ENCODE results near the gene C4BPA. TPM values are rescaled to one million over a fixed set of nuclear protein-coding genes. Genes with fewer than 3 reads are reported as not detected.

C4BPA gene
- total RNA-seq, 1 experiment from 2014 or later = not detected

- H3K4me3 Mint-ChIP-seq = no peak overlapping the region
- Histone ChIP-seq H3K56ac (ENCODE audit: insufficient read length, low read depth, low read length) (no peak overlapping the region), H3K27me3 (ENCODE audit: insufficient read depth, low read length) (no peaks in the 10 kb centered on the region), H2BK15ac (ENCODE audit: low read depth, low read length) (no peak overlapping the region), H2BK5ac (ENCODE audit: insufficient read length, low read length) (no peak overlapping the region), H3K79me2 (ENCODE audit: insufficient read depth, low read length) (no peaks in the 10 kb centered on the region), H4K5ac (ENCODE audit: insufficient read length, low read depth, low read length) (no peak overlapping the region), H3T11ph (ENCODE audit: low read length) (no peak overlapping the region), H2BK12ac (ENCODE audit: insufficient read length, low read depth, low read length) (no peak overlapping the region), H3K18ac (ENCODE audit: insufficient read length, low read depth, low read length) (no peak overlapping the region), H2BK120ac (ENCODE audit: low read depth, low read length, poor library complexity, severe bottlenecking) (no peak overlapping the region), H4K91ac (ENCODE audit: insufficient read length, low read depth, low read length) (no peak overlapping the region), H3K4me2 (ENCODE audit: insufficient read depth, insufficient read length, low read length) (no peak overlapping the region), H4K8ac (replicated peaks; ENCODE audit: insufficient read length, low read depth, low read length) (no peak overlapping the region), H2AFZ (ENCODE audit: low read length) (no peak overlapping the region), H3K23me2 (ENCODE audit: insufficient read length, low read depth, low read length, poor library complexity, severe bottlenecking) (no peaks in the 10 kb centered on the region), H2BK20ac (ENCODE audit: low read depth, low read length, poor library complexity, severe bottlenecking) (no peak overlapping the region), H3K4me1 (ENCODE audit: insufficient read depth, low read length) (no peaks in the 10 kb centered on the region), H3K23ac (ENCODE audit: insufficient read length, low read depth, low read length) (no peak overlapping the region), H3K14ac (ENCODE audit: insufficient read depth, low read length) (no peak overlapping the region), H3K4ac (ENCODE audit: low read depth, low read length) (no peak overlapping the region), H4K20me1 (ENCODE audit: control insufficient read depth, insufficient read depth, insufficient read length) (no peaks in the 10 kb centered on the region), H3K27ac (ENCODE audit: insufficient read length, low read depth, low read length) (no peak overlapping the region), H3K9ac (ENCODE audit: extremely low read depth, insufficient read length, low read length) (no peak overlapping the region), H2AK5ac (ENCODE audit: insufficient read length, low read length) (no peak overlapping the region), H3K79me1 (ENCODE audit: insufficient read depth, low read depth, low read length, poor library complexity, severe bottlenecking) (no peaks in the 10 kb centered on the region), H3K9me3 (ENCODE audit: control insufficient read depth, low read depth, low read length) (no peaks in the 10 kb centered on the region)
- H3K4me1 Mint-ChIP-seq = peaks cover 8 to 13% of the 10 kb centered on the region in 2 experiments
- peak overlapping the region in 2 of 3 experiments; percentile 87 to 93; a peak in 5 of 7 replicates for H3K27ac Mint-ChIP-seq
- H3K36me3 Mint-ChIP-seq (ENCODE audit: insufficient read depth in 1 of 3, low read depth in 3 of 3) = peaks cover 5 to 33% (median 15%) of the 10 kb centered on the region in 3 experiments
- no peaks in the 10 kb centered on the region; the same call in 1 of the 2 replicates for H3K27me3 Mint-ChIP-seq (ENCODE audit: low read depth)
- peak; percentile 33 for DNase-seq
- TF ChIP-seq CTCF (conservative IDR thresholded peaks at IDR 0.05) = peak; percentile 60
- H3K9me3 Mint-ChIP-seq = no peaks in the 10 kb centered on the region
- WGBS (ENCODE audit: extremely low coverage, insufficient read length, low lambda C conversion rate) = no CpG with 5 or more reads among the region's 6 CpGs
These were observed 44.9 kb upstream of the C4BPA start for GRCh38 chr1:207058878-207059867.

All from H9 (cell line).